Thyroid gland (tissue), 4 donors: ENCODE results near the gene TRIM24.

Source experiments
- CTCF ChIP-seq, 6 experiments: fragments of 200-600 bp in 3 of 6; fragments of 450-650 bp in 3 of 6; sonication (generic) in 3 of 6; IDR thresholded peaks; one replicate each; pipeline ENCODE4 v1.5.1; 2016 to 2019; ENCODE audit warnings: antibody characterized with exemption in 6 of 6, mild to moderate bottlenecking in 2 of 6, inconsistent platforms in 1 of 6, moderate library complexity in 1 of 6
- POLR2A ChIP-seq, 2 donors: fragments of 450-650 bp; IDR thresholded peaks; one replicate each; pipeline ENCODE4 v1.6.1; 2017; ENCODE audit warnings: antibody characterized with exemption in 2 of 2, mild to moderate bottlenecking in 2 of 2, moderate library complexity in 1 of 2

GRCh38 chr7:138618506-138618905 lies 158.4 kb downstream of the TRIM24 start:
- TF ChIP-seq POLR2A (IDR thresholded peaks at IDR 0.05): no peak
- TF ChIP-seq CTCF (IDR thresholded peaks at IDR 0.05): no peak
